GM12872 (cell line): ENCODE measurements around the gene CROCC2.

Experiments used
- CTCF ChIP-seq: IDR thresholded peaks from 3 replicates; pipeline ENCODE4 v1.5.1; 2011; ENCODE audit warnings: low read depth, mild to moderate bottlenecking, low read length, moderate library complexity; ENCODE audit not compliant: insufficient read depth

The CROCC2 gene

GRCh38 chr2:240886678-240887609 lies 19.2 kb upstream of the CROCC2 start:
- TF ChIP-seq CTCF, result no peak

- no peak for TF ChIP-seq CTCF
Measured at GRCh38 chr2:240887631-240888030, 18.5 kb upstream of the CROCC2 start.

GRCh38 chr2:240888130-240888889 lies 17.8 kb upstream of the CROCC2 start:
- TF ChIP-seq CTCF, result no peak

GRCh38 chr2:240888890-240889573 lies 17.1 kb upstream of the CROCC2 start:
- TF ChIP-seq CTCF, result no peak

- TF ChIP-seq CTCF, result no peak
Measured at GRCh38 chr2:240889601-240890560, 16.3 kb upstream of the CROCC2 start.

GRCh38 chr2:240890691-240891090 lies 15.4 kb upstream of the CROCC2 start:
- TF ChIP-seq CTCF, result no peak
